Non-pigmented ciliary epithelial cell (primary cell): ENCODE data around the gene CALR3.
A peak's percentile ranks its signal among the peaks of the same experiment; 100 is the strongest.
"Not testable (repeated sequence)": the region's sequence is repeated elsewhere in the genome, so short reads cannot be mapped to it uniquely, and the experiment has no call there.

Experiments used
- DNase-seq: peaks from one replicate; pipeline ENCODE4 v3.0.0-alpha.2; 2010; ENCODE audit warnings: low read depth

Gene CALR3

GRCh38 chr19:16496613-16496983 is 631 bp upstream of the CALR3 start:
- DNase-seq: peak; percentile 15

DNA sequence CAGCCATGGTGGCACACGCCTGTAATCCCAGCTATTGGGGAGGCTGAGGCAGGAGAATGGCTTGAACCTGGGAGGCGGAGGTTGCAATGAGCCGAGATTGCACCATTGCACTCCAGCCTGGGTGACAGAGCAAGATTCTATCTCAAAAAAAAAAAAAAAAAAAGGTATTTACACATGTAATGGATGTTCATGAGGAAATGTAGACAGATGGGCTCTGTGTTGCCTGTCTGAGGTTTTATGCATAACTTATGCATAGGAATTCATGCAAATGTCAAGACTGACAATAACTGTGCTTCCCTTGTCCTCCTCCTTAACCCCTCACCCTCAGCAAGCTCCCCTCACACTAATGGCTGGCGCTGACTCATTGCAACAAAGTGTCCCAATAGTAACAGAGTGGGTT is 9.5 kb downstream of the CALR3 start:
- DNase-seq: not testable (repeated sequence)

- DNase-seq: no peak
Measured at GRCh38 chr19:16482745-16483144, 13.2 kb downstream of the CALR3 start.

DNA sequence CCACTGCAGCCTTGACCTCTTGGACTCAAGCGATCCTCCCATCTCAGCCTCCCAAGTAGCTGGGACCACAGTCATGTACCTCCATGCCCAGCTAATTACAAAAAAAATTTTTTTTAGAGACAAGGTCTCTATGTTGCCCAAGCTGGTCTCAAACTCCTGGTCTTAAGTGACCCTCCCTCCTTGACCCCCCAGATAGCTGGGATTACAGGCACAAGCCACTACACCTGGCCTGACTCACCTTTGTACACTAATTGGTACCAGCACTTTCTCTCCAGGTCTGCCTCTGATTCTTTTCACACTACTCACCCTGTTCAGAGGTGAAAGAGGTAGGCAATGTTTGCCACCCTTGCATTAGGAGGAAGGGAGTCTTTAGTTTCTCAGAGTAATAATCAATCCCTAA is 18.7 kb downstream of the CALR3 start:
- DNase-seq: no peak

GRCh38 chr19:16476401-16476800 is 19.6 kb downstream of the CALR3 start:
- DNase-seq: no peak

- no peak for DNase-seq
Measured at GRCh38 chr19:16473875-16474392, 22.0 kb downstream of the CALR3 start.

- no peak for DNase-seq
Measured at GRCh38 chr19:16472992-16473391, 23.0 kb downstream of the CALR3 start.

DNA sequence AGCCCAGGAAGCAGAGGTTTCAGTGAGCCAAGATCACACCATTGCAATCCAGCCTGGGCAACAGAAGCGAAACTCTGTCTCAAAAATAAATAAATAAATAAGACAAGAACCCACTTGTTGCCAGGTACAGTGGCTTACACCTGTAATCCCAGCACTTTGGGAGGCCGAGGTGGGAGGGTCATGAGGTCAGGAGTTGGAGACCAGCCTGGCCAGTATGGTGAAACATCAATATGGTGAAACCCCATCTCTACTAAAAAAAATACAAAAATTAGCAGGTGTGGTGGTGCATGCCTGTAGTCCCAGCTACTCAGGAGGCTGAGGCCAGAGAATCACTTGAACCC is 23.4 kb downstream of the CALR3 start:
- not testable (repeated sequence) for DNase-seq

DNA sequence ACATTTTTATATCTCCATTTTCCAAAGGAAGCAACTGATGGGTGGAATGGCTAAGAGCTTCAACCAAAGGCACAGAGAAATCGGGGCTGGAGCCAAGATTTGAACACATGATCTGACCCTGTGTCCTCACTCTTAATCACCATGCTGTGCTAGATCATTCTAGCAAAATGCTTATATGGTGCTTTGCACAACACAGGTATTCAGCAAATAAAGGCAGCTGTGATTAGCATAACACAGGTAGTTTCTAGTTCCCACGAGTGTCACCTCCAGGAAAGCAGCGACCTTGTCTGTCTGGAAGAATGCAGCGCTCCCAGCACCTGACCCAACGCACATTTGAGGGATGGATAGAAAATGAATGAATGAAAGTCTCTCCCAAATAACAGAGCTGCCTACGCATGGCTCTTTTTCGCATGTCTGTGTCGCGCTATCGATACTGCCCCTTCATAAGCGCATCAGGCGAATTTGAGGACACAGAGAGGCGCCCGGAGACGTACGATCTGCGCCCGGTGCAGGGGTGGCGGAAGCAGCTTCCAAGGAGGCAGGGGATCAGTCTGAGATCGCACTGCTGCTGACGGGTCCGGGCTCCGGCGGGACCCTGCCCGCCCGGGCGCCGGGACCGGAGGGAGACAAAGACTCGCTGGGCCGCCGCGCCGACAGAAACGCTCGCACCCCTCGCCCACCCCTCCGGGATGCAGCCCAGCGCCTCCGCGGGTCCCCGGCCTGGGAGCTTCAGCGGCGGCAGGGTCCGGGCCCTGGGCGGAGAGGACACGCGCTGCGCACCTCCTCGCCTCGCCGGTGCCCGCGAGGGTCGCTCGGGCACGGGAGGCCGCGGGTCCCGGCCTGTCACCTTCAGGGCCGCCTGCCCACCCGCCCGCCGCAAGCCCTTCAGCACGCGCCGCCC is 24.8 kb downstream of the CALR3 start:
- DNase-seq: no peak

DNA sequence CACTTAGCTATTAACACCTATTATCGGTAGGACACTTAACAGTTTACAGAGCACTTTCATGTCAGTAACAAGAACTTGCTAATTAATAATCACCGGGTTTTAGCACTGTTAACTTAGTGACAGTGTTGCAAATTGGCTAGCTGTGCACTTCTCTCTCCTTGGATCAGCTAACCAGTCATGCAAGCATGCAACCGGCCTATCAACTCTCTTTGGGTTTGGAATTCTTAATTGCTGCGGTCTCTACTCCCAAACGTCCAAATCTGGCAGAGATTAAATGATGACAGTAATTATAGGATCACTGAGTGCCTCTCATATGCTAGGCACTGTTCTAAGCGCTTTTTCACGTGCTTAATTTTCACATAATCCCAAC is 25.4 kb downstream of the CALR3 start:
- no peak for DNase-seq

- no peak for DNase-seq
Measured at GRCh38 chr19:16467581-16467980, 28.4 kb downstream of the CALR3 start.

GRCh38 chr19:16466802-16467427 is 29.1 kb downstream of the CALR3 start:
- not testable (repeated sequence) for DNase-seq

GRCh38 chr19:16465239-16465638 is 30.7 kb downstream of the CALR3 start:
- DNase-seq: no peak

GRCh38 chr19:16463991-16464575 is 31.9 kb downstream of the CALR3 start:
- no peak for DNase-seq

DNA sequence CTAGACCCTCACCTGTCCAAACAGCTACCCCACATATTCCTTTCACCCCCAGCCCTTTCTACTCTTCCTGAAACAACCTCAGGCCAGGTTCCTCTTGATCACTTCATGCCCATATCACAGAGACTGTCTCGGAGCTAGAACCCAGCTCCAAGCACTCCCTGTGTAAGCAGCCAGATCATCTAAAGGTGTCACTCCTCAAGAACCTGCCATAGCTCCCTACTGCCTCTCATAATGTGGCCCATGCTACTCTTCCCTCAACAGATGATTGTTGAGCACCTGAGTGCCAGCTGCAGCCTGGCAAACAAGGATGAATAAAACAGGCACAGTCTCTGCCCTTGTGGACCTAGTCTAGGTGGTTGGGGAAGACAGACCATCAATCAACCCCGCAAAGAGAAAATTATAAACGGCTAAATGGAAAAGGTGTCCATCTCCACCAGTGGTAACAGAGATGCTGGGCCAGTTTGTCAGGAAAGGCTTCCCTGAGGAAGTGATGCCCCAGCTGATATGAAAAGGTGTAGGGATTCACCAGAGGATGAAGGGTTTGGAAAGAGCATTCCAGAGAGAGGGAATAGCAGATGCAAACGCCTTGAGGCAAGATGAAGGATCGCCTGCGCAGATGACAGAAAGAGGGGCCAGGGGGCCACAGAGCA is 32.5 kb downstream of the CALR3 start:
- no peak for DNase-seq

DNA sequence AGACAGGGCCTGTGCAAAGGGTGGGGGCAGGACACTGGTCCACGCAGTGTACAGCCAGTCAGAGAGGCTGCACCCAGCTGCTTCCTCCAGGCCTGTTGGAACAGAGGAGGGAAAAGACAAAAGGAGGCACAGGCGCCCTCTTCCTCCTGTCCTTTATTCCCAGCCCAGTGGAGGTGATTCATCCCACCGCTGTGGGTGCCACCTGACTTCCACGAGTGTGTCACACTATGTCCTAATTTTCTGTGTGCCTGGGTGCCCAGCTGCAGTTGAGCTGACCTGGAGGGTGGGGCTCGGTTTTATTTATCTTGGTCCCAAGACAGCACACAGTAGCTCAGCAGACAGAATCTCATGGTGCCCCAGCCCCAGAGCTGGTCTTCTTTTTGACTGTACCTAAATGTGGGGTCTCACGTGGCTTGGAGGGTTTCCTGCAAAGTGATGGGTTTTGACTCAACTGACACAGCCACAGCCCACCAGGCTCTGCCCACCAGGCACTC is 33.2 kb downstream of the CALR3 start:
- no peak for DNase-seq

DNA sequence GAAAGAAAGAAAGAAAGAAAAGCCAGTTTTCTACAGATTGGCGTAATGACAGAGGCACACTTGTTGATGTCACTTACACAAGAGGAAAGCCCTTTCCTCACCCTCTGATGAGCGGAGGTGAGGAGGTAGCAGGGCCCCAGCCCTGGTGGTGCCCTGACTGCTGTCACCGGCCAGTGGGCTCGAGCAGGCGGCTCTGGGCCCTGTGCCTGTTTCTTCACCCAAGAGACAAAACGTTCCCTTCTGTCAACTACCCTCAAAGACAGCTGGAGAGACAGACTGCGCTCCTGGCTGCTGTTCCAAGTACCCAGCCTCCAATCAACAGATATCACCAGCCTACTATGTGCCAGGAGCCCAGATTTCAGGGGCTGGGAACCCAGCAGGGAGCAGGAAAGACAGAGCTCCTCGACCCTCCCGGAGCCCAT is 34.3 kb downstream of the CALR3 start:
- DNase-seq: no peak

DNA sequence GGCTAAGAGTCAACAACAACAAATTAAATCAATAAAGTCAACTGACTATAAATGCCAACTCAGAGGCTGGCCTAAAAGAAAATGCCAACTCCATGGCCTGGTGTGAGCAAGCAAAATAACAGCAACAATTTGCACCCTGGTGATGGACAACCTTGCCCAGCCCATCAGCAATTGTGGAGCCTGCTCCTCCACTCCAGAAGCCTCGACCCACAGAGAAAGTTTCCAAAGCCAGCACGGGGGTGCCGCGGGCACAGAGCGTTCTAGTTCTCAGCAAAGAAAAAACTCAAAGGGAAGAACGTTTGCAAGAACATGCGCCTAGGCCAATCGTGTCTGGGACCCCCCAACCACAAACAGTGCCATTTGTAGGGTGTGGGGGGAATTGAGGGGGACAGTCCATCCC is 35.5 kb downstream of the CALR3 start:
- no peak for DNase-seq

GRCh38 chr19:16459680-16460079 is 36.3 kb downstream of the CALR3 start:
- no peak for DNase-seq

GRCh38 chr19:16458391-16459341 is 37.3 kb downstream of the CALR3 start:
- DNase-seq: no peak

DNA sequence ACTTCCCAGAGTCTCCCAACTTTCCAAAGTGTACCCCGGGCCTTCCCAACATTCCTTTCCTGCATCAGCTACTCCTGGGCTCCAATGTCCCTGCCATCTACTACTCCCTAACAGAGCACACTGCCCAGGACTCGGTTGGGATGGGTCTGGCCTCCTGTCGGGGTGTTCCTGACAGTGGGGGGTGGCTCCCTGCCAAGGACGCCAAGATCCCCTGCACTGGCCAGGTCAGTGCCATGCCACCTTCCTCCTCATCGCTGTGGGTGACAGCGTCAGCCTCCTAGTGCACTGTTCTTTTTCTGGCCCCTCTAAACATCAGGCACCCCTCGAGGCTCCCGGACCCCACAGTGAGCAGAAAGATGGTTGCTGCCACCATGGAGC is 38.0 kb downstream of the CALR3 start:
- DNase-seq: no peak
